ENCODE data around the gene PMP22.

The PMP22 gene

DNA sequence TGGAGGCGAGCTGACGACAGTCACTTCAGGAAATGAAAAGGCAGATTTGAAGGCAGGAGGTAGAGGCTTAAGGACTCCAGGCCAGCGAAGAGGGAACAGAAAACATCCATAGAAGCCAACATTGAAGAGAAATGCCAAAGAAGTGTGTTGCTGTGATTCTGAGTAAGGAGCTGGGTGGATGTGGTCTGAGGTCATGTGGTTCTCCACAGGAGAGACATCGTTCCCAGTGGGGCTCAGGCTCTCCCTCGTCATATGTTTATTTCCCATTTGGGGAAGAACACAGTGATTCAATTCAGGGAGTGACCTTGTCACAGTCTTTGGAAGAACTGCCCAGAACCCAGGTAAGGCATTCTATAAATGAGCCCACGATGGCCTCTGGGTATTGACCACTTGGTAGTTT is 6.6 kb upstream of the PMP22 start:
- no peaks in the 10 kb centered on the region for H3K9me2 ChIP-seq (ENCODE audit: low read depth, low read length)
- H3K4me1 ChIP-seq (ENCODE audit: insufficient read depth, low read length, severe bottlenecking), result no peaks in the 10 kb centered on the region
- H4K20me1 ChIP-seq (ENCODE audit: insufficient read depth, low read length), result no peaks in the 10 kb centered on the region
- no peak overlapping the region for H2AFZ ChIP-seq (ENCODE audit: low read length)
- H3K4me2 ChIP-seq (ENCODE audit: low read length), result no peak overlapping the region
- no peaks in the 10 kb centered on the region for H3K79me2 ChIP-seq (ENCODE audit: insufficient read depth, low read length)
- no peak overlapping the region for H3K27ac ChIP-seq (ENCODE audit: low read depth, low read length, poor library complexity, severe bottlenecking)
- no peaks in the 10 kb centered on the region for H3K27me3 ChIP-seq (ENCODE audit: insufficient read depth, low read length)
- H3K36me3 ChIP-seq (ENCODE audit: insufficient read depth, low read length), result no peaks in the 10 kb centered on the region
- H3K9me3 ChIP-seq (ENCODE audit: low read length), result no peaks in the 10 kb centered on the region
- no peak for TF ChIP-seq EZH2 (IDR thresholded peaks at IDR 0.05; ENCODE audit: borderline replicate concordance, low read length)
- no peak for TF ChIP-seq CTCF (IDR thresholded peaks at IDR 0.05; ENCODE audit: low read length)
- H3F3A ChIP-seq (ENCODE audit: insufficient read depth, low read length), result no peaks in the 10 kb centered on the region
- H3K9ac ChIP-seq (ENCODE audit: low read length), result no peak overlapping the region
- H3K4me3 ChIP-seq (ENCODE audit: low read depth, low read length, poor library complexity, severe bottlenecking), result no peak overlapping the region

DNA sequence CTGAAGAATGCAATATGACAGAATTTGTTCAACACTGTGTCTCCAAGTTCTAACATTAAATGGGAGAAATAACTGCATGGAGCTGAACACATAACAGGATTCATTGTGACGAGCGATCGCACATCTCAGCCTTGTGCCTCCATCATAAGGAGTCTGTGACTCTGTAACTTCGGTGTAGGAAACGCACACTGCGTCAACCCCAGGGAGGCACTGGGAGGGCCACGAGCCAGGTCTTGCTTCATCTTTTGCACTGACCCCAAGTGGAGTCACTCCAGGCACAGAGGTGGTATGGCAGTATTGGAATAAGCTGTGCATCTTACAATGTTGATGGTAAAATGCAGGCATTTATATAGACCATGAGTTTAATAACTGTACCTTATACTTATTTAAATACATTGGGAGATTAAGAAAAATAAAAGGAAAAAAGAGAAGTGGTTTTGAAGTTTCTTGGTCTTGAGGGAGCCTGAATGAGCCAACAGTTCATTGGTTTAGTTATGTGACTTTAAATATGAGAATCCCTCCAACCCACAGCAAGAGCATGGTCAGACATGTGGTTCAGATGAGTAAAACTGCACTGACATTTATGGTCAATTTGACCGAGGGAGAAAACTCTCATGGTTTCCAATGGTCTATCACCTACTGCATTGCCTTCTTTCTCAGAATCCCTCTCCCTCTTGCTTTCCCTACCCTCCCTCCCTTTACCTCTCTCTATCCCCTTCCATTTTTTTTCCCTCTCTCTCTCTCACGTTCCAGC is 5.7 kb upstream of the PMP22 start:
- no peaks in the 10 kb centered on the region for H3K79me2 ChIP-seq (ENCODE audit: insufficient read depth, low read length)
- no peaks in the 10 kb centered on the region for H3F3A ChIP-seq (ENCODE audit: insufficient read depth, low read length)
- no peaks in the 10 kb centered on the region for H3K9me3 ChIP-seq (ENCODE audit: low read length)
- H4K20me1 ChIP-seq (ENCODE audit: insufficient read depth, low read length), result no peaks in the 10 kb centered on the region
- no peak overlapping the region for H3K9ac ChIP-seq (ENCODE audit: low read length)
- H3K27ac ChIP-seq (ENCODE audit: low read depth, low read length, poor library complexity, severe bottlenecking), result no peak overlapping the region
- no peak overlapping the region for H3K4me3 ChIP-seq (ENCODE audit: low read depth, low read length, poor library complexity, severe bottlenecking)
- no peaks in the 10 kb centered on the region for H3K36me3 ChIP-seq (ENCODE audit: insufficient read depth, low read length)
- no peak overlapping the region for H3K4me2 ChIP-seq (ENCODE audit: low read length)
- no peaks in the 10 kb centered on the region for H3K9me2 ChIP-seq (ENCODE audit: low read depth, low read length)
- H3K27me3 ChIP-seq (ENCODE audit: insufficient read depth, low read length), result no peaks in the 10 kb centered on the region
- TF ChIP-seq EZH2 (IDR thresholded peaks at IDR 0.05; ENCODE audit: borderline replicate concordance, low read length) (no peak), CTCF (IDR thresholded peaks at IDR 0.05; ENCODE audit: low read length) (no peak)
- H3K4me1 ChIP-seq (ENCODE audit: insufficient read depth, low read length, severe bottlenecking), result no peaks in the 10 kb centered on the region
- H2AFZ ChIP-seq (ENCODE audit: low read length), result no peak overlapping the region

GRCh38 chr17:15269780-15270089 is 4.6 kb upstream of the PMP22 start:
- H3K9me2 ChIP-seq (ENCODE audit: low read depth, low read length), result no peaks in the 10 kb centered on the region
- H3K9me3 ChIP-seq (ENCODE audit: low read length), result no peaks in the 10 kb centered on the region
- H3K27me3 ChIP-seq (ENCODE audit: insufficient read depth, low read length), result no peaks in the 10 kb centered on the region
- no peaks in the 10 kb centered on the region for H4K20me1 ChIP-seq (ENCODE audit: insufficient read depth, low read length)
- H3K4me3 ChIP-seq (ENCODE audit: low read depth, low read length, poor library complexity, severe bottlenecking), result no peak overlapping the region
- no peak overlapping the region for H3K4me2 ChIP-seq (ENCODE audit: low read length)
- H3K27ac ChIP-seq (ENCODE audit: low read depth, low read length, poor library complexity, severe bottlenecking), result no peak overlapping the region
- no peaks in the 10 kb centered on the region for H3F3A ChIP-seq (ENCODE audit: insufficient read depth, low read length)
- no peak overlapping the region for H3K9ac ChIP-seq (ENCODE audit: low read length)
- no peak overlapping the region for H2AFZ ChIP-seq (ENCODE audit: low read length)
- H3K79me2 ChIP-seq (ENCODE audit: insufficient read depth, low read length), result no peaks in the 10 kb centered on the region
- TF ChIP-seq CTCF (IDR thresholded peaks at IDR 0.05; ENCODE audit: low read length) (no peak), EZH2 (IDR thresholded peaks at IDR 0.05; ENCODE audit: borderline replicate concordance, low read length) (no peak)
- no peaks in the 10 kb centered on the region for H3K36me3 ChIP-seq (ENCODE audit: insufficient read depth, low read length)
- no peaks in the 10 kb centered on the region for H3K4me1 ChIP-seq (ENCODE audit: insufficient read depth, low read length, severe bottlenecking)

Measured in OCI-LY1 (cell line).